Left ventricle myocardium inferior (tissue), 1 donor: ENCODE results near the gene CYP1A2. TPM values are rescaled to one million over a fixed set of nuclear protein-coding genes. Genes with fewer than 3 reads are reported as not detected.
A peak's percentile ranks its signal among the peaks of the same experiment; 100 is the strongest.

Source experiments
- DNase-seq: peaks from one replicate; pipeline ENCODE4 v3.0.0-alpha.2; 2020
- H3K27ac ChIP-seq: fragments of 200-600 bp; replicated peaks from 2 replicates; pipeline ENCODE4 v1.8.0; 2021
- H3K27me3 ChIP-seq: fragments of 200-600 bp; 2 replicates; pipeline ENCODE4 v1.8.0; 2021; ENCODE audit warnings: low read depth
- H3K36me3 ChIP-seq: fragments of 200-600 bp; 2 replicates; pipeline ENCODE4 v1.8.0; 2021
- H3K4me1 ChIP-seq: fragments of 200-600 bp; 2 replicates; pipeline ENCODE4 v1.8.0; 2021
- H3K4me3 ChIP-seq: fragments of 200-600 bp; 2 replicates; pipeline ENCODE4 v1.8.0; 2021; ENCODE audit warnings: mild to moderate bottlenecking, moderate library complexity
- H3K9me3 ChIP-seq: fragments of 200-600 bp; replicated peaks from 2 replicates; pipeline ENCODE4 v1.8.0; 2021
- intact Hi-C: fragments of 100-400 bp; cut with micrococcal nuclease; formaldehyde crosslinking; loops from one replicate; pipeline ENCODE4 v1.11.0; 2022
- microRNA-seq: library from miRNA; unstranded; fragments of <30 nt; microRNA quantifications from one replicate; pipeline ENCODE4 v1.2.0, GENCODE V29; 2020
- total RNA-seq: library from RNA; stranded (reverse); fragmentation: NEBNext Ultra II Directional; extraction: Animal tissue kit (Norgen Biotek cat#: 25700); gene quantifications from one replicate; pipeline ENCODE4 v1.2.1, GENCODE V29; 2021
- TF ChIP-seq, protein P1 (sequence below): fragments of 200-600 bp; IDR thresholded peaks from 2 replicates; pipeline ENCODE4 v1.8.0; 2021; ENCODE audit warnings: antibody characterized with exemption, mild to moderate bottlenecking, borderline replicate concordance
- donor health status: DM: no; HTN: yes; CAD: no; lungs with severe emphysema.

Gene CYP1A2
- total RNA-seq, 1 donor from 2014 or later: not detected

DNA sequence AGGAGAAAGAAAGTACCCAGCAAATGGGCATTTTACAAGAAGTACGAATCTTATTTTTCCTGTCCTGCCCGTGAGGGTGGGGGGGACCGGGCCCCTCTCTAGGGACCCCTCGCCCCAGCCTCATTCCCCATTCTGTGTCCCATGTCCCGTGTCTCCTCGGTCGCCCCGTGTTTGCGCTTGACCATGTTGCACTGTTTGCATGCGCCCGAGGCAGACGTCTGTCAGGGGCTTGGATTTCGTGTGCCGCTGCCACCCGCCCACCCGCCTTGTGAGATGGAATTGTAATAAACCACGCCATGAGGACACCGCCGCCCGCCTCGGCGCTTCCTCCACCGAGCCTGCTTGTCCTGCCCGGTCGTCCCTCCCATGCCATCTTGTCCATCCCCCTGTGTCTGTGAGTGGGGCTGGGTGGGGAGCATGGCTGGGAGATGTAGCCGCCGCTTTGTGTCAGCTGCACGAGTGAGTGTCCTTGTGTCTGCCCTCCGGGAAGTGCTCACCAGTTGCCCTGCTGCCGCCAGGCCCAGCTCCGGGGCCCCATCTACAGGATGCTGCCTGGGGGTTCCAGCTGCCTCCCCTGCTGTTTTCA, 54.3 kb downstream of the CYP1A2 start:
- intact Hi-C loops: no loop called here

DNA sequence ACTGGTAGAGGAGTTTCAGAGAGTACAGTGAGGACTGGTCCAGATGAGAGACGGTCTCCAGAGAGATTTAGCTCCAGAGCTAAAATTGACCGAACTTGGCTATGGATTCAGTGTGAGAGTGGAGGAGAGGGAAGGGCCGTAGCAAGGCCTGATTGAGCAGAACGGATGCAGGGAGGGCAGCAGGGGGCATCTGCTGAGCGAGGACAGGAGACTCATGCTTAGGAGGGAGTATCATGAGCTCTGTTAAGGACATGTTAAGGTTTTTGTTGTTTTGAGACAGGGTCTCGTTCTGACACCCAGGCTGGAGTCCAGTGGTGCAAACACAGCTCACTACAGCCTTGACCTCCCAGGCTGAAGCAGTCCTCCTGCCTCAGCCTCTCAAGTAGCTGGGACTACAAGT, 56.3 kb downstream of the CYP1A2 start:
- peaks cover 35% of the 10 kb centered on the region for H3K36me3 ChIP-seq
- intact Hi-C loops: no loop called here

More for the DNA sequence above, 54.3 kb downstream of the CYP1A2 start:
- Histone ChIP-seq H3K4me1 (peaks cover 34% of the 10 kb centered on the region), H3K27ac (no peak overlapping the region), H3K27me3 (no peaks in the 10 kb centered on the region), H3K4me3 (no peak overlapping the region), H3K9me3 (no peaks in the 10 kb centered on the region), H3K36me3 (peaks cover 45% of the 10 kb centered on the region)
- DNase-seq: no peak
- TF ChIP-seq, protein P1, sequence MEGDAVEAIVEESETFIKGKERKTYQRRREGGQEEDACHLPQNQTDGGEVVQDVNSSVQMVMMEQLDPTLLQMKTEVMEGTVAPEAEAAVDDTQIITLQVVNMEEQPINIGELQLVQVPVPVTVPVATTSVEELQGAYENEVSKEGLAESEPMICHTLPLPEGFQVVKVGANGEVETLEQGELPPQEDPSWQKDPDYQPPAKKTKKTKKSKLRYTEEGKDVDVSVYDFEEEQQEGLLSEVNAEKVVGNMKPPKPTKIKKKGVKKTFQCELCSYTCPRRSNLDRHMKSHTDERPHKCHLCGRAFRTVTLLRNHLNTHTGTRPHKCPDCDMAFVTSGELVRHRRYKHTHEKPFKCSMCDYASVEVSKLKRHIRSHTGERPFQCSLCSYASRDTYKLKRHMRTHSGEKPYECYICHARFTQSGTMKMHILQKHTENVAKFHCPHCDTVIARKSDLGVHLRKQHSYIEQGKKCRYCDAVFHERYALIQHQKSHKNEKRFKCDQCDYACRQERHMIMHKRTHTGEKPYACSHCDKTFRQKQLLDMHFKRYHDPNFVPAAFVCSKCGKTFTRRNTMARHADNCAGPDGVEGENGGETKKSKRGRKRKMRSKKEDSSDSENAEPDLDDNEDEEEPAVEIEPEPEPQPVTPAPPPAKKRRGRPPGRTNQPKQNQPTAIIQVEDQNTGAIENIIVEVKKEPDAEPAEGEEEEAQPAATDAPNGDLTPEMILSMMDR: no peak

More for the DNA sequence above, 56.3 kb downstream of the CYP1A2 start:
- no peaks in the 10 kb centered on the region for H3K9me3 ChIP-seq
- TF ChIP-seq, protein P1: no peak
- no peak overlapping the region for H3K4me3 ChIP-seq
- no peak for DNase-seq
- H3K27me3 ChIP-seq: no peaks in the 10 kb centered on the region
- H3K4me1 ChIP-seq: peaks cover 20% of the 10 kb centered on the region
- H3K27ac ChIP-seq: peak overlapping the region; percentile 12

Small RNA genes lying within 50 kb of the gene (microRNA-seq; reads per million reads assigned to microRNA genes)
- not detected for gene MIR4513

Other genes starting within 250 kb of the CYP1A2 start
- gene ARID3B, start 207.6 kb upstream of the CYP1A2 start, total RNA-seq: 2.0 TPM
- 53.1 TPM for gene CLK3, start 133.0 kb upstream of the CYP1A2 start, total RNA-seq
- gene EDC3, start 52.8 kb upstream of the CYP1A2 start, total RNA-seq: 17.2 TPM
- 0.41 TPM for gene CYP1A1, start 23.3 kb upstream of the CYP1A2 start, total RNA-seq
- gene CSK, start 33.2 kb downstream of the CYP1A2 start, total RNA-seq: 34.0 TPM
- 8.1 TPM for gene LMAN1L, start 64.0 kb downstream of the CYP1A2 start, total RNA-seq
- 1.2 TPM for gene CPLX3, start 77.8 kb downstream of the CYP1A2 start, total RNA-seq
- gene ULK3, start 94.3 kb downstream of the CYP1A2 start, total RNA-seq: 34.1 TPM
- gene SCAMP2, start 124.5 kb downstream of the CYP1A2 start, total RNA-seq: 40.7 TPM
- gene MPI, start 141.2 kb downstream of the CYP1A2 start, total RNA-seq: 52.3 TPM
- gene FAM219B, start 158.0 kb downstream of the CYP1A2 start, total RNA-seq: 108 TPM
- 1,257 TPM for gene COX5A, start 189.2 kb downstream of the CYP1A2 start, total RNA-seq
- 2.4 TPM for gene RPP25, start 207.9 kb downstream of the CYP1A2 start, total RNA-seq
- 3.0 TPM for gene SCAMP5, start 246.7 kb downstream of the CYP1A2 start, total RNA-seq